HepG2 (cell line): ENCODE results near the gene RBPMS2. TPM values are rescaled to one million over a fixed set of nuclear protein-coding genes. Genes with fewer than 3 reads are reported as not detected.

Experiments
- CC2D1A ChIP-seq: sonication (generic); formaldehyde crosslinking; IDR thresholded peaks from 2 replicates; pipeline ENCODE4 v1.8.1; 2023; ENCODE audit warnings: mild to moderate bottlenecking, missing genetic modification reagents
- CERS6 ChIP-seq: sonication (generic); formaldehyde crosslinking; IDR thresholded peaks from 2 replicates; pipeline ENCODE4 v1.5.0; 2020; ENCODE audit warnings: missing genetic modification reagents
- CREB1 ChIP-seq, 2 experiments: fragments of 450-650 bp in 1 of 2; IDR thresholded peaks; 2 replicates each; pipeline ENCODE4 v1.6.1; 2016 to 2017; ENCODE audit warnings: control low read depth in 1 of 2, mild to moderate bottlenecking in 1 of 2, missing compliant biosample characterization in 1 of 2, missing genetic modification characterization in 1 of 2
- CREB3 ChIP-seq: sonication (generic); formaldehyde crosslinking; IDR thresholded peaks from 2 replicates; pipeline ENCODE4 v1.5.0; 2020; ENCODE audit warnings: missing genetic modification reagents
- EZH2 ChIP-seq: conservative IDR thresholded peaks from 2 replicates; pipeline ENCODE4 v1.6.1; 2012; ENCODE audit warnings: mild to moderate bottlenecking, low read depth, low read length, moderate library complexity
- NR1H2 ChIP-seq: sonication (generic); formaldehyde crosslinking; IDR thresholded peaks from 2 replicates; pipeline ENCODE4 v1.8.1; 2022; ENCODE audit warnings: low read depth, missing genetic modification reagents, borderline replicate concordance
- XRCC5 ChIP-seq: fragments of 200-400 bp; formaldehyde crosslinking; optimal IDR thresholded peaks from 2 replicates; pipeline ENCODE3; 2017; ENCODE audit warnings: mild to moderate bottlenecking, low read length
- ZBTB2 ChIP-seq: sonication (generic); formaldehyde crosslinking; IDR thresholded peaks from 2 replicates; pipeline ENCODE4 v1.8.0; 2022; ENCODE audit warnings: low read depth, missing genetic modification reagents
- ZFY ChIP-seq: sonication (generic); formaldehyde crosslinking; IDR thresholded peaks from 2 replicates; pipeline ENCODE4 v1.4.0; 2020; ENCODE audit warnings: missing genetic modification reagents
- ZNF12 ChIP-seq: sonication (generic); formaldehyde crosslinking; IDR thresholded peaks from 2 replicates; pipeline ENCODE4 v1.5.0; 2020; ENCODE audit warnings: missing genetic modification reagents
- ZNF180 ChIP-seq: sonication (generic); formaldehyde crosslinking; IDR thresholded peaks from 2 replicates; pipeline ENCODE4 v1.4.0; 2020; ENCODE audit warnings: low read depth, missing genetic modification reagents, borderline replicate concordance
- ZNF329 ChIP-seq: sonication (generic); formaldehyde crosslinking; IDR thresholded peaks from 2 replicates; pipeline ENCODE4 v1.9.0; 2021; ENCODE audit warnings: low read depth, mild to moderate bottlenecking, missing genetic modification reagents
- ZNF343 ChIP-seq: sonication (generic); formaldehyde crosslinking; IDR thresholded peaks from 2 replicates; pipeline ENCODE4 v1.4.0; 2020; ENCODE audit warnings: mild to moderate bottlenecking, missing genetic modification reagents
- ZNF383 ChIP-seq: sonication (generic); formaldehyde crosslinking; IDR thresholded peaks from 2 replicates; pipeline ENCODE4 v1.4.0; 2020; ENCODE audit warnings: missing genetic modification reagents, mild to moderate bottlenecking, borderline replicate concordance
- ZNF496 ChIP-seq: sonication (generic); formaldehyde crosslinking; IDR thresholded peaks from 2 replicates; pipeline ENCODE4 v1.8.1; 2023; ENCODE audit warnings: mild to moderate bottlenecking, moderate library complexity, missing genetic modification reagents; ENCODE audit not compliant: insufficient replicate concordance
- polyA plus RNA-seq, 8 experiments: library from polyadenylated mRNA; depleted of rRNA in 3 of 8; stranded (reverse) in 7 of 8; unstranded in 1 of 8; fragments of >200 nt; fragmentation: Illumina TruSeq in 4 of 8; extraction: Trizol in 4 of 8; gene quantifications; 2 replicates each; pipeline versions ENCODE4 v1.2.1 to v1.2.3, GENCODE V29; 2011 to 2016; ENCODE audit warnings: low read depth in 4 of 8, missing spikeins in 1 of 8, mixed read lengths in 1 of 8; ENCODE audit not compliant: insufficient read depth in 1 of 8
- total RNA-seq, 5 experiments: library from RNA; depleted of rRNA; stranded (reverse); fragments of >200 nt; fragmentation: Illumina TruSeq; extraction: Trizol; gene quantifications; 2 replicates each; pipeline ENCODE4 v1.2.3, GENCODE V29; 2016; ENCODE audit warnings: low read depth in 1 of 5
- TF ChIP-seq, protein P1 (sequence below): sonication (generic); formaldehyde crosslinking; IDR thresholded peaks from 2 replicates; pipeline ENCODE4 v1.4.0; 2020; ENCODE audit warnings: missing genetic modification reagents
- TF ChIP-seq, protein P2 (sequence below): sonication (generic); formaldehyde crosslinking; IDR thresholded peaks from 2 replicates; pipeline ENCODE4 v1.4.0; 2020; ENCODE audit warnings: mild to moderate bottlenecking, missing genetic modification reagents
- TF ChIP-seq, protein P3 (sequence below): sonication (generic); formaldehyde crosslinking; conservative IDR thresholded peaks from 2 replicates; pipeline ENCODE4 v1.4.0; 2020; ENCODE audit warnings: mild to moderate bottlenecking, missing genetic modification reagents, moderate library complexity

Gene RBPMS2
- total and polyA plus RNA-seq, 2 of the 13 experiments (the other 11 are each of a cell fraction or from before 2014, with no cell fraction given), result 0.08 TPM; not detected in 1

DNA sequence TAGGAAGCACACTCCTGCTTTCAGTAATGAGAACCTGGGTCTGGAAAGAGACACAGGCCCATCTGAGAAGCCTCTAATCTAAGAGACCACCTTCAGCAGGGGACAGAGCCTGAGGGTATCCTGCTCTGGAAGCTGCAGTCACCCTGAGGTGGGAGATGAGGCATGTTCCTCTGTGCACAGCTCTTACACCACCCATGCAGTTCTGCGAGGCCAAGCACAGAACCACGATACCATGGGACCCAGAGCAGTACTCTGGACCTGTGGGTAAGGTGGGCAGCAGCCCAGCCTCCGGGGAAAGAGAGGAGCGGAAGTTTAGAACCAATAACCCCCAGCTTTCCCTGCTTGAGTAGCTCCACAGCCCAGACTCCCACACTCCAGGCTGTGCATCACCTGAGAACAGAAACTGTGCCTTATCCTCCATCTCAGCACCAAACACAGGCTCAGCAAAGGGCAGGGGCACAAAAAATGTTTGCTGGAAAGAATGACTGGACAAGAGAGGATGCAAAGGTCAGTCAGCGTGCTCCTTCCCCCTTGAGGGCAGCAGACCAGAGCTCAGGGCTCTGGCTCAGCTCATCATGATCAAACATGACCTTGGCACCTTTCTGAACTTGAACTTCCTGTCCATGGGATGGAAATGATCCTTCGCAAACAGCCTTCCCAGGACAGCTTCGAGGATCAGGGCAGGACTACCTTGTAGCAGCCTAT, 43.1 kb downstream of the RBPMS2 start (continued):
- TF ChIP-seq, protein P1, sequence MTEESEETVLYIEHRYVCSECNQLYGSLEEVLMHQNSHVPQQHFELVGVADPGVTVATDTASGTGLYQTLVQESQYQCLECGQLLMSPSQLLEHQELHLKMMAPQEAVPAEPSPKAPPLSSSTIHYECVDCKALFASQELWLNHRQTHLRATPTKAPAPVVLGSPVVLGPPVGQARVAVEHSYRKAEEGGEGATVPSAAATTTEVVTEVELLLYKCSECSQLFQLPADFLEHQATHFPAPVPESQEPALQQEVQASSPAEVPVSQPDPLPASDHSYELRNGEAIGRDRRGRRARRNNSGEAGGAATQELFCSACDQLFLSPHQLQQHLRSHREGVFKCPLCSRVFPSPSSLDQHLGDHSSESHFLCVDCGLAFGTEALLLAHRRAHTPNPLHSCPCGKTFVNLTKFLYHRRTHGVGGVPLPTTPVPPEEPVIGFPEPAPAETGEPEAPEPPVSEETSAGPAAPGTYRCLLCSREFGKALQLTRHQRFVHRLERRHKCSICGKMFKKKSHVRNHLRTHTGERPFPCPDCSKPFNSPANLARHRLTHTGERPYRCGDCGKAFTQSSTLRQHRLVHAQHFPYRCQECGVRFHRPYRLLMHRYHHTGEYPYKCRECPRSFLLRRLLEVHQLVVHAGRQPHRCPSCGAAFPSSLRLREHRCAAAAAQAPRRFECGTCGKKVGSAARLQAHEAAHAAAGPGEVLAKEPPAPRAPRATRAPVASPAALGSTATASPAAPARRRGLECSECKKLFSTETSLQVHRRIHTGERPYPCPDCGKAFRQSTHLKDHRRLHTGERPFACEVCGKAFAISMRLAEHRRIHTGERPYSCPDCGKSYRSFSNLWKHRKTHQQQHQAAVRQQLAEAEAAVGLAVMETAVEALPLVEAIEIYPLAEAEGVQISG (CRISPR knock-in tag), result no peak
- TF ChIP-seq, protein P2, sequence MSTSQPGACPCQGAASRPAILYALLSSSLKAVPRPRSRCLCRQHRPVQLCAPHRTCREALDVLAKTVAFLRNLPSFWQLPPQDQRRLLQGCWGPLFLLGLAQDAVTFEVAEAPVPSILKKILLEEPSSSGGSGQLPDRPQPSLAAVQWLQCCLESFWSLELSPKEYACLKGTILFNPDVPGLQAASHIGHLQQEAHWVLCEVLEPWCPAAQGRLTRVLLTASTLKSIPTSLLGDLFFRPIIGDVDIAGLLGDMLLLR (CRISPR knock-in tag), result no peak
- TF ChIP-seq, protein P3, sequence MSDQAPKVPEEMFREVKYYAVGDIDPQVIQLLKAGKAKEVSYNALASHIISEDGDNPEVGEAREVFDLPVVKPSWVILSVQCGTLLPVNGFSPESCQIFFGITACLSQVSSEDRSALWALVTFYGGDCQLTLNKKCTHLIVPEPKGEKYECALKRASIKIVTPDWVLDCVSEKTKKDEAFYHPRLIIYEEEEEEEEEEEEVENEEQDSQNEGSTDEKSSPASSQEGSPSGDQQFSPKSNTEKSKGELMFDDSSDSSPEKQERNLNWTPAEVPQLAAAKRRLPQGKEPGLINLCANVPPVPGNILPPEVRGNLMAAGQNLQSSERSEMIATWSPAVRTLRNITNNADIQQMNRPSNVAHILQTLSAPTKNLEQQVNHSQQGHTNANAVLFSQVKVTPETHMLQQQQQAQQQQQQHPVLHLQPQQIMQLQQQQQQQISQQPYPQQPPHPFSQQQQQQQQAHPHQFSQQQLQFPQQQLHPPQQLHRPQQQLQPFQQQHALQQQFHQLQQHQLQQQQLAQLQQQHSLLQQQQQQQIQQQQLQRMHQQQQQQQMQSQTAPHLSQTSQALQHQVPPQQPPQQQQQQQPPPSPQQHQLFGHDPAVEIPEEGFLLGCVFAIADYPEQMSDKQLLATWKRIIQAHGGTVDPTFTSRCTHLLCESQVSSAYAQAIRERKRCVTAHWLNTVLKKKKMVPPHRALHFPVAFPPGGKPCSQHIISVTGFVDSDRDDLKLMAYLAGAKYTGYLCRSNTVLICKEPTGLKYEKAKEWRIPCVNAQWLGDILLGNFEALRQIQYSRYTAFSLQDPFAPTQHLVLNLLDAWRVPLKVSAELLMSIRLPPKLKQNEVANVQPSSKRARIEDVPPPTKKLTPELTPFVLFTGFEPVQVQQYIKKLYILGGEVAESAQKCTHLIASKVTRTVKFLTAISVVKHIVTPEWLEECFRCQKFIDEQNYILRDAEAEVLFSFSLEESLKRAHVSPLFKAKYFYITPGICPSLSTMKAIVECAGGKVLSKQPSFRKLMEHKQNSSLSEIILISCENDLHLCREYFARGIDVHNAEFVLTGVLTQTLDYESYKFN (CRISPR knock-in tag), result peak; percentile 68
- TF ChIP-seq ZFY (CRISPR knock-in tag), result no peak
- no peak for TF ChIP-seq CC2D1A (CRISPR knock-in tag)
- no peak for TF ChIP-seq ZNF329 (CRISPR knock-in tag)
- no peak for TF ChIP-seq CERS6 (CRISPR knock-in tag)
- TF ChIP-seq XRCC5, result peak; percentile 47
- TF ChIP-seq CREB3 (CRISPR knock-in tag), result no peak
- no peak for TF ChIP-seq ZBTB2 (CRISPR knock-in tag)
- TF ChIP-seq ZNF12 (CRISPR knock-in tag), result 0 out of 2 replicates have a peak, but pooled peaks have one; percentile 26
- no peak for TF ChIP-seq NR1H2
- no peak for TF ChIP-seq ZNF496 (CRISPR knock-in tag)
- TF ChIP-seq ZNF180 (CRISPR knock-in tag), result no peak
- no peak for TF ChIP-seq ZNF383 (CRISPR knock-in tag)
- no peak for TF ChIP-seq EZH2
- no peak for TF ChIP-seq ZNF343 (CRISPR knock-in tag)
- TF ChIP-seq CREB1 (IDR thresholded peaks at IDR 0.05), result no peak
- TF ChIP-seq CREB1 (CRISPR knock-in tag; IDR thresholded peaks at IDR 0.05), result no peak
